Measurements from ENCODE around the gene CASD1.
A peak's percentile ranks its signal among the peaks of the same experiment; 100 is the strongest.

CASD1 gene

GRCh38 chr7:94483843-94484242 is 25.8 kb upstream of the CASD1 start:
- H3K9me2 ChIP-seq (replicated peaks; ENCODE audit: insufficient read depth, low read length), result no peaks in the 10 kb centered on the region
- no peaks in the 10 kb centered on the region for H3K27me3 ChIP-seq (replicated peaks; ENCODE audit: insufficient read depth, low read length)
- no peaks in the 10 kb centered on the region for H3F3A ChIP-seq (ENCODE audit: insufficient read depth, low read length)
- TF ChIP-seq EZH2phosphoT487 (IDR thresholded peaks at IDR 0.05; ENCODE audit: low read length), result no peak
- no peak for TF ChIP-seq EZH2 (optimal IDR thresholded peaks at IDR 0.05; ENCODE audit: low read depth, low read length)
- no peak for DNase-seq
- no peak overlapping the region for H3K27ac ChIP-seq (ENCODE audit: low read length)
- H4K20me1 ChIP-seq (ENCODE audit: insufficient read depth, low read length), result no peaks in the 10 kb centered on the region
- H3K36me3 ChIP-seq (replicated peaks; ENCODE audit: insufficient read depth, low read length), result no peaks in the 10 kb centered on the region
- no peak overlapping the region for H3K9ac ChIP-seq (ENCODE audit: low read length)
- H3K4me2 ChIP-seq (ENCODE audit: low read depth, low read length), result no peak overlapping the region
- H3K9me3 ChIP-seq (replicated peaks; ENCODE audit: insufficient read depth, low read length), result no peaks in the 10 kb centered on the region
- H3K4me1 ChIP-seq (ENCODE audit: low read length), result no peaks in the 10 kb centered on the region
- H3K79me2 ChIP-seq (ENCODE audit: low read length), result no peaks in the 10 kb centered on the region
- H2AFZ ChIP-seq (ENCODE audit: low read length), result no peak overlapping the region
- H3K4me3 ChIP-seq (ENCODE audit: low read length), result no peak overlapping the region

GRCh38 chr7:94486216-94486615 is 23.4 kb upstream of the CASD1 start:
- H3K4me2 ChIP-seq (ENCODE audit: low read depth, low read length), result no peak overlapping the region
- no peaks in the 10 kb centered on the region for H3K79me2 ChIP-seq (ENCODE audit: low read length)
- no peaks in the 10 kb centered on the region for H4K20me1 ChIP-seq (ENCODE audit: insufficient read depth, low read length)
- H3K4me1 ChIP-seq (ENCODE audit: low read length), result no peaks in the 10 kb centered on the region
- H3K9me3 ChIP-seq (replicated peaks; ENCODE audit: insufficient read depth, low read length), result no peaks in the 10 kb centered on the region
- TF ChIP-seq CTCF (IDR thresholded peaks at IDR 0.05; ENCODE audit: low read length), result no peak
- no peak for TF ChIP-seq EZH2 (optimal IDR thresholded peaks at IDR 0.05; ENCODE audit: low read depth, low read length)
- no peak for TF ChIP-seq EZH2phosphoT487 (IDR thresholded peaks at IDR 0.05; ENCODE audit: low read length)
- H3K36me3 ChIP-seq (replicated peaks; ENCODE audit: insufficient read depth, low read length), result no peaks in the 10 kb centered on the region
- no peaks in the 10 kb centered on the region for H3K9me2 ChIP-seq (replicated peaks; ENCODE audit: insufficient read depth, low read length)
- H3F3A ChIP-seq (ENCODE audit: insufficient read depth, low read length), result no peaks in the 10 kb centered on the region
- no peaks in the 10 kb centered on the region for H3K27me3 ChIP-seq (replicated peaks; ENCODE audit: insufficient read depth, low read length)
- H3K4me3 ChIP-seq (ENCODE audit: low read length), result no peak overlapping the region
- no peak for DNase-seq
- no peak overlapping the region for H3K9ac ChIP-seq (ENCODE audit: low read length)
- no peak overlapping the region for H2AFZ ChIP-seq (ENCODE audit: low read length)
- no peak overlapping the region for H3K27ac ChIP-seq (ENCODE audit: low read length)

- Histone ChIP-seq H3K27ac (ENCODE audit: low read length) (no peak overlapping the region), H3K36me3 (replicated peaks; ENCODE audit: insufficient read depth, low read length) (no peaks in the 10 kb centered on the region), H3K4me1 (ENCODE audit: low read length) (no peaks in the 10 kb centered on the region), H3K79me2 (ENCODE audit: low read length) (no peaks in the 10 kb centered on the region), H3K4me2 (ENCODE audit: low read depth, low read length) (no peak overlapping the region), H3K9me3 (replicated peaks; ENCODE audit: insufficient read depth, low read length) (no peaks in the 10 kb centered on the region), H3K9ac (ENCODE audit: low read length) (no peak overlapping the region), H3K27me3 (replicated peaks; ENCODE audit: insufficient read depth, low read length) (no peaks in the 10 kb centered on the region), H3K4me3 (ENCODE audit: low read length) (no peak overlapping the region), H2AFZ (ENCODE audit: low read length) (no peak overlapping the region), H3K9me2 (replicated peaks; ENCODE audit: insufficient read depth, low read length) (no peaks in the 10 kb centered on the region), H3F3A (ENCODE audit: insufficient read depth, low read length) (no peaks in the 10 kb centered on the region), H4K20me1 (ENCODE audit: insufficient read depth, low read length) (no peaks in the 10 kb centered on the region)
- TF ChIP-seq CTCF (IDR thresholded peaks at IDR 0.05; ENCODE audit: low read length), result no peak
- TF ChIP-seq EZH2phosphoT487 (IDR thresholded peaks at IDR 0.05; ENCODE audit: low read length), result no peak
- TF ChIP-seq EZH2 (optimal IDR thresholded peaks at IDR 0.05; ENCODE audit: low read depth, low read length), result no peak
- DNase-seq, result no peak
These were observed 18.2 kb upstream of the CASD1 start for GRCh38 chr7:94491410-94491809.

- Histone ChIP-seq H3K9me2 (replicated peaks; ENCODE audit: insufficient read depth, low read length) (no peaks in the 10 kb centered on the region), H3K9me3 (replicated peaks; ENCODE audit: insufficient read depth, low read length) (no peaks in the 10 kb centered on the region), H3K27ac (ENCODE audit: low read length) (no peak overlapping the region), H4K20me1 (ENCODE audit: insufficient read depth, low read length) (no peaks in the 10 kb centered on the region), H3K27me3 (replicated peaks; ENCODE audit: insufficient read depth, low read length) (no peaks in the 10 kb centered on the region), H2AFZ (ENCODE audit: low read length) (no peak overlapping the region), H3K9ac (ENCODE audit: low read length) (no peak overlapping the region), H3K4me3 (ENCODE audit: low read length) (no peak overlapping the region), H3F3A (ENCODE audit: insufficient read depth, low read length) (no peaks in the 10 kb centered on the region), H3K79me2 (ENCODE audit: low read length) (no peaks in the 10 kb centered on the region), H3K4me1 (ENCODE audit: low read length) (no peaks in the 10 kb centered on the region), H3K36me3 (replicated peaks; ENCODE audit: insufficient read depth, low read length) (no peaks in the 10 kb centered on the region), H3K4me2 (ENCODE audit: low read depth, low read length) (no peak overlapping the region)
- peak; percentile 20 for DNase-seq
- TF ChIP-seq CTCF (IDR thresholded peaks at IDR 0.05; ENCODE audit: low read length), result no peak
- TF ChIP-seq EZH2phosphoT487 (IDR thresholded peaks at IDR 0.05; ENCODE audit: low read length), result no peak
- no peak for TF ChIP-seq EZH2 (optimal IDR thresholded peaks at IDR 0.05; ENCODE audit: low read depth, low read length)
These were observed 17.0 kb upstream of the CASD1 start for GRCh38 chr7:94492601-94493000.

Data from MM.1S (cell line).